B cell (primary cell): ENCODE data around the gene RALY. TPM values are rescaled to one million over a fixed set of nuclear protein-coding genes. Genes with fewer than 3 reads are reported as not detected.
A peak's percentile ranks its signal among the peaks of the same experiment; 100 is the strongest.

Experiments
- ATAC-seq: fragments of 200-7000 bp; cut with Tn5 transposase; one replicate; pipeline ENCODE4 v1.10.0; 2021; ENCODE audit warnings: low read depth, mild to moderate bottlenecking, moderate number of reproducible peaks, moderate library complexity
- CTCF ChIA-PET: fragments of 350-600 bp; sonication (Branson Sonifier 250); formaldehyde crosslinking; loops from one replicate; lab custom pipeline; 2021; ENCODE audit warnings: antibody characterized with exemption, inconsistent platforms; lab: Charles Lee
- POLR2A ChIA-PET: fragments of 350-600 bp; sonication (Branson Sonifier 250); formaldehyde crosslinking; loops from one replicate; lab custom pipeline; 2021; ENCODE audit warnings: antibody characterized with exemption; lab: Charles Lee
- DNase-seq: peaks from one replicate; pipeline ENCODE4 v3.0.0; 2013
- H2AFZ ChIP-seq: 2 replicates; pipeline ENCODE4 v1.6.1; 2012; ENCODE audit warnings: mild to moderate bottlenecking, low read depth, low read length; ENCODE audit not compliant: insufficient read depth, poor library complexity, severe bottlenecking
- H3K27ac ChIP-seq, 2 donors: 1 replicate in 1 of 2; 2 replicates in 1 of 2; pipeline ENCODE4 v1.5.1; 2012 to 2013; ENCODE audit warnings: low read length in 2 of 2, mild to moderate bottlenecking in 2 of 2, moderate library complexity in 1 of 2
- H3K27me3 ChIP-seq, 4 experiments: fragments of 200-600 bp in 1 of 4; sonication (generic) in 1 of 4; replicated peaks in 1 of 4; 1 replicate in 2 of 4; 2 replicates in 2 of 4; pipeline versions ENCODE4 v1.6.1 to v1.7.0; 2013 to 2016; ENCODE audit warnings: low read length in 3 of 4, mild to moderate bottlenecking in 2 of 4, mixed read lengths in 1 of 4, moderate library complexity in 1 of 4; ENCODE audit not compliant: insufficient read depth in 4 of 4, control insufficient read depth in 3 of 4; ENCODE audit errors: control extremely low read depth in 1 of 4
- H3K36me3 ChIP-seq, 2 experiments: replicated peaks in 1 of 2; 1 replicate in 1 of 2; 2 replicates in 1 of 2; pipeline versions ENCODE4 v1.6.1 to v1.7.1; 2013; ENCODE audit warnings: low read length in 1 of 2; ENCODE audit not compliant: insufficient read depth in 2 of 2, control insufficient read depth in 1 of 2; ENCODE audit errors: control extremely low read depth in 1 of 2, extremely low read depth in 1 of 2
- H3K4me1 ChIP-seq, 2 donors: fragments of 200-600 bp in 1 of 2; sonication (generic) in 1 of 2; 1 replicate in 1 of 2; 2 replicates in 1 of 2; pipeline versions ENCODE4 v1.5.1 to v1.6.1; 2013 to 2017; ENCODE audit warnings: low read length in 2 of 2; ENCODE audit not compliant: control insufficient read depth in 2 of 2, insufficient read depth in 2 of 2
- H3K4me2 ChIP-seq: replicated peaks from 2 replicates; pipeline ENCODE3; 2012; ENCODE audit warnings: mild to moderate bottlenecking, low read depth, low read length; ENCODE audit not compliant: poor library complexity, severe bottlenecking
- H3K4me3 ChIP-seq, 5 experiments: fragments of 200-600 bp in 1 of 5; sonication (generic) in 1 of 5; 1 replicate in 3 of 5; 2 replicates in 2 of 5; pipeline versions ENCODE4 v1.5.1 to v1.7.0; 2011 to 2016; ENCODE audit warnings: low read length in 4 of 5, mild to moderate bottlenecking in 4 of 5, low read depth in 2 of 5, control low read depth in 1 of 5, moderate library complexity in 1 of 5; ENCODE audit not compliant: insufficient read depth in 1 of 5; ENCODE audit errors: control extremely low read depth in 1 of 5, extremely low read depth in 1 of 5
- H3K79me2 ChIP-seq: fragments of 200-600 bp; sonication (generic); one replicate; pipeline ENCODE4 v1.6.0; 2016; ENCODE audit warnings: low read length; ENCODE audit not compliant: control insufficient read depth, insufficient read depth
- H3K9ac ChIP-seq: fragments of 200-600 bp; sonication (generic); 2 replicates; pipeline ENCODE4 v1.6.1; 2017; ENCODE audit warnings: mild to moderate bottlenecking, low read length, moderate library complexity
- H3K9me3 ChIP-seq, 3 donors: one replicate each; pipeline versions ENCODE4 v1.6.1 to v1.7.1; 2013; ENCODE audit warnings: low read length in 2 of 3; ENCODE audit not compliant: control insufficient read depth in 2 of 3, insufficient read depth in 1 of 3; ENCODE audit errors: control extremely low read depth in 1 of 3
- H4K20me1 ChIP-seq: 2 replicates; pipeline ENCODE4 v1.6.0; 2012; ENCODE audit warnings: mild to moderate bottlenecking, low read length; ENCODE audit not compliant: insufficient read depth, control insufficient read depth, poor library complexity, severe bottlenecking
- H3K27ac Mint-ChIP-seq: one replicate; pipeline ENCODE4 v1.8.0; 2021; ENCODE audit warnings: mixed read lengths
- H3K27me3 Mint-ChIP-seq: one replicate; pipeline ENCODE4 v1.8.0; 2021; ENCODE audit warnings: mixed read lengths
- H3K4me1 Mint-ChIP-seq: one replicate; pipeline ENCODE4 v1.8.0; 2021; ENCODE audit warnings: mixed read lengths
- H3K4me3 Mint-ChIP-seq: one replicate; pipeline ENCODE4 v1.8.0; 2021; ENCODE audit warnings: mixed read lengths
- H3K9me3 Mint-ChIP-seq: one replicate; pipeline ENCODE4 v1.8.0; 2022; ENCODE audit warnings: mixed read lengths; ENCODE audit not compliant: insufficient read depth
- CTCF ChIP-seq: fragments of 200-600 bp; IDR thresholded peaks from one replicate; pipeline ENCODE4 v1.8.0; 2022; ENCODE audit warnings: antibody characterized with exemption, mild to moderate bottlenecking
- EZH2 ChIP-seq: IDR thresholded peaks from 2 replicates; pipeline ENCODE4 v1.6.1; 2012; ENCODE audit warnings: borderline replicate concordance, low read depth, mild to moderate bottlenecking, moderate library complexity, low read length; ENCODE audit not compliant: insufficient read depth, poor library complexity, severe bottlenecking
- WGBS: methylation state at CpG from one replicate; pipeline ENCODE4 v1.1.5; 2013; ENCODE audit warnings: missing lambda C conversion rate; ENCODE audit not compliant: insufficient coverage; 5-methylcytosine and 5-hydroxymethylcytosine counted together
- intact Hi-C: fragments of 100-400 bp; cut with micrococcal nuclease; formaldehyde crosslinking; loops from one replicate; pipeline ENCODE4 v1.10.0; 2022
- polyA plus RNA-seq: library from polyadenylated mRNA; depleted of rRNA; stranded (reverse); fragments of >200 nt; gene quantifications from 2 replicates; pipeline ENCODE4 v1.2.3, GENCODE V29; 2012
- total RNA-seq, 2 donors: library from RNA; stranded (reverse); fragments of 120-200 nt in 1 of 2; gene quantifications; 1 replicate in 1 of 2; 2 replicates in 1 of 2; pipeline versions ENCODE4 v1.2.3 to v1.2.4, GENCODE V29; 2013 to 2022

RALY gene
- total and polyA plus RNA-seq, 2 donors (not counting 1 experiment from before 2014, with no cell fraction given), result 89.8 to 94.4 TPM

GRCh38 chr20:34124469-34125249, 130.9 kb downstream of the RALY start:
- ChIA-PET CTCF (interaction anchor here (0.6 to 1.9 kb wide), 2 partner anchors 99 to 262 kb away, joined by 3 read pairs; no protein-coding TSS in a partner anchor), POLR2A (interaction anchor here (0.7 kb wide), 1 partner anchor 515 kb away, joined by 10 read pairs; no protein-coding TSS in a partner anchor)
- peaks cover 0 to 3% (median 0%) of the 10 kb centered on the region in 4 experiments for H3K27me3 ChIP-seq
- no peak overlapping the region for H3K27ac Mint-ChIP-seq
- H3K4me3 Mint-ChIP-seq, result no peak overlapping the region
- H3K9me3 ChIP-seq, result no peaks in the 10 kb centered on the region
- peaks cover 4% of the 10 kb centered on the region for H3K27me3 Mint-ChIP-seq
- no peak overlapping the region for H3K4me3 ChIP-seq
- DNase-seq, result peak; percentile 64
- H3K79me2 ChIP-seq, result no peaks in the 10 kb centered on the region
- H3K36me3 ChIP-seq, result no peaks in the 10 kb centered on the region
- no peaks in the 10 kb centered on the region for H4K20me1 ChIP-seq
- intact Hi-C loops, result no loop called here
- H3K4me1 Mint-ChIP-seq, result peaks cover 13% of the 10 kb centered on the region
- no peak overlapping the region for H3K27ac ChIP-seq
- H3K4me2 ChIP-seq, result no peak overlapping the region
- TF ChIP-seq EZH2, result no peak
- no peak for TF ChIP-seq CTCF
- H3K9me3 Mint-ChIP-seq, result no peaks in the 10 kb centered on the region
- no CpG with 5 or more reads among the region's 2 CpGs for WGBS
- H3K9ac ChIP-seq, result no peak overlapping the region
- ATAC-seq, result peak; percentile 87
- H2AFZ ChIP-seq, result no peak overlapping the region
- peaks cover 9 to 11% of the 10 kb centered on the region in 2 donors for H3K4me1 ChIP-seq

DNA sequence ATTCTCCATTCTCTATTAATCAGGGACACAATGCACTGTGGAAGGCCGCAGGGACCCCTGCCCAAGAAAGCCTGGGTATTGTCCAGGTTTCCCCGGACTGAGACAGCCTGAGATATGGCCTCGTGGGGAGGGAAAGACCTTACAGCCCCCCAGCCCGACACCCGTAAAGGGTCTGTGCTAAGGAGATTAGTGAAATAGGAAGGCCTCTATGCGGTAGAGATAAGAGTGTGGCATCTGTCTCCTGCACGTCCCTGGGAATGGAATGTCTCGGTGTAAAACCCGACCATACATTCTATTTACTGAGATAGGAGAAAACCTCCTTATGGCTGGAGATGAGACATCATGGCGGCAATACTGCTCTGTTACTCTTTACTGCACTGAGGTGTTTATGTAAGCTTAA, 134.1 kb downstream of the RALY start:
- no peak overlapping the region for H3K27ac Mint-ChIP-seq
- CTCF ChIA-PET, result interaction anchor here (0.7 to 2.6 kb wide), 7 partner anchors 20 to 336 kb away, joined by 3 to 14 read pairs (median 4); no protein-coding TSS in a partner anchor

More for the DNA sequence above, 134.1 kb downstream of the RALY start:
- Histone ChIP-seq H3K4me3 (no peak overlapping the region), H3K27ac (no peak overlapping the region), H3K9ac (no peak overlapping the region), H3K27me3 (no peaks in the 10 kb centered on the region), H3K4me2 (no peak overlapping the region), H3K79me2 (no peaks in the 10 kb centered on the region), H3K9me3 (no peaks in the 10 kb centered on the region), H3K4me1 (peaks cover 9 to 11% of the 10 kb centered on the region in 2 donors), H2AFZ (no peak overlapping the region), H4K20me1 (no peaks in the 10 kb centered on the region), H3K36me3 (no peaks in the 10 kb centered on the region)
- TF ChIP-seq CTCF (no peak), EZH2 (no peak)
- POLR2A ChIA-PET, result no interaction called here
- Mint-ChIP-seq H3K4me1 (peaks cover 13% of the 10 kb centered on the region), H3K9me3 (no peaks in the 10 kb centered on the region), H3K27me3 (peaks cover 4% of the 10 kb centered on the region), H3K4me3 (no peak overlapping the region)
- DNase-seq (no peak), ATAC-seq (no peak)
- 87% methylated on average over 6 of the region's 10 CpGs for WGBS
- intact Hi-C loops, result no loop called here
